Brain pericyte (primary cell): ENCODE data around the gene TAS2R20.
A peak's percentile ranks its signal among the peaks of the same experiment; 100 is the strongest.
"Not testable (repeated sequence)": the region's sequence is repeated elsewhere in the genome, so short reads cannot be mapped to it uniquely, and the experiment has no call there.

ENCODE experiments used
- DNase-seq: peaks from one replicate; pipeline ENCODE4 v3.0.0-alpha.2; 2012; ENCODE audit warnings: low read depth, low spot score

The TAS2R20 gene, protein sequence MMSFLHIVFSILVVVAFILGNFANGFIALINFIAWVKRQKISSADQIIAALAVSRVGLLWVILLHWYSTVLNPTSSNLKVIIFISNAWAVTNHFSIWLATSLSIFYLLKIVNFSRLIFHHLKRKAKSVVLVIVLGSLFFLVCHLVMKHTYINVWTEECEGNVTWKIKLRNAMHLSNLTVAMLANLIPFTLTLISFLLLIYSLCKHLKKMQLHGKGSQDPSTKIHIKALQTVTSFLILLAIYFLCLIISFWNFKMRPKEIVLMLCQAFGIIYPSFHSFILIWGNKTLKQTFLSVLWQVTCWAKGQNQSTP

DNA sequence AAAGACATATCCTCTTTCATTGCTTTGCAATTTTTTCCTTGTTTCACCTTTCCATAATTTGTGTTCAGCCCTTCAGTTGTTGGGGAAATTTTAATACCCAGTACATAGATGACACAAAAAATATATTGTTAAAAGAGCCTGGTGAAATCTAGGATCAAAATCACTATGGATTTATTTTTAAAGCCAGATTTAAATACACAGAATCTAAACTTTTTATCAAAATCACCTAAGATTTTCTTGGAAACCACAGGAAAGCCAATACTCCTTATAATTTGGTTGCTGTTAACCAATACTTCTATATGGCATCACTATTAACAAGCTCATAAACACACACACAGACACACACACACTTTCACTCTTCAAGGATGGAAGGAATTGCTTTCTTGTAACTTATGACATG lies at the start of gene TAS2R20:
TAS2R20 (minus strand) TSS at position 101 of the 400 bp plus-strand sequence. CDS start 429 bp downstream, outside the sequence.
- DNase-seq: no peak

DNA sequence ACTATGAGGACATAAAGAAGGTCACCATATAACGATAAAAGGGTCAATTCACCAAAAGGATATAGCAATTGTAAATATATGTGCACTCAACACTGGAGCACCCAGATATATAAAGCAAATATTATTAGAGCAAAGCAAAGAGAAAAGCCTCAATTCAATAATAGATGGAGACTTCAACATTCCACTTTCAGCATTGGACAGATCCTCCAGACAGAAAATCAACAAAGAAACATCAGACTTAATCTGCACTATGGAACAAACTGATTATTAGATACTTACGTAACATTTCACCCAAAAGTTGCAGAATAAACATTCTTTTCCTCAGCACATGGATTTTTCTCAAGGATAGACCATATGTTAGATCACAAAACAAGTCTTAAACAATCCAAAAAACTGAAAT lies 43.3 kb upstream of the TAS2R20 start:
- not testable (repeated sequence) for DNase-seq

DNA sequence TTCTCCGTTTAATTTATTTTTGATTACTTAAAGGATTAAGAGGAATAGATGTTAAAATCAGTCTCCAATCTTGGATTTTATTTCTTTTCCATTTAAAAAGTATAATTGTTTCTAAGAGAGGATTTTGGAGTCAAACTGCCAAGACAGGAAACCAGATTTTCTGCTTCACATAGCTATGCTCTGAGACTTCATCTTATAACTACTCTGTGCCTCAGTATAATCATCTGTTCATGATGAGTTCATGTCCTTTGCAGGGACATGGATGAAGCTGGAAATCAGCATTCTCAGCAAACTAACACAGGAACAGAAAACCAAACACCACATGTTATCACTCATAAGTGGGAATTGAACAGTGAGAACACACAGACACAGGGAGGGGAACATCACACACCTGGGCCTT lies 42.1 kb upstream of the TAS2R20 start:
- no peak for DNase-seq

- no peak for DNase-seq
Observed at GRCh38 chr12:11039171-11039570, 41.1 kb upstream of the TAS2R20 start.

DNA sequence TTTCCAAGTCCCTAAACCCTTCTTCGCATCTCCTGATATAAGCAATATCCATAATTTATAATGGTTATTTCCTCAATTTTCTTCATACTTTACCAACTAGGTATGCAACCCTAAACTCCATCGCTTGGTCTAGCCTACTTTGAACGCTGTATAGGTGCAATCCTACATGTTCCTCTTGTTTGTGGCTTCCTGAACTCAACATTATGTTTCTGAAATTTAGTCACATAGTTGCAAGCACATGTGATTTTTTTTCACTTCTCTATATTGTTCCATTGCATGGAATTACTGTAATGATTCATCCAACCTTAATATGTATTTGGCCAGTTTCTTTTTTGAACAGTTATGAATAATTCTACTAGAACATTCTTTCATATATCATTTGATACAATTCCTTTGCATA lies 35.9 kb upstream of the TAS2R20 start:
- DNase-seq: not testable (repeated sequence)

GRCh38 chr12:11031307-11031706 lies 33.2 kb upstream of the TAS2R20 start, which contains the start of gene TAS2R31:
Gene TAS2R31, minus strand, starts transcription at chr12:11031407. Its CDS starts 72 bp downstream, at chr12:11031335.
- DNase-seq: no peak

GRCh38 chr12:11026118-11026517 lies 28.0 kb upstream of the TAS2R20 start:
- DNase-seq: no peak

GRCh38 chr12:11023387-11023786 lies 25.3 kb upstream of the TAS2R20 start:
- no peak for DNase-seq

DNA sequence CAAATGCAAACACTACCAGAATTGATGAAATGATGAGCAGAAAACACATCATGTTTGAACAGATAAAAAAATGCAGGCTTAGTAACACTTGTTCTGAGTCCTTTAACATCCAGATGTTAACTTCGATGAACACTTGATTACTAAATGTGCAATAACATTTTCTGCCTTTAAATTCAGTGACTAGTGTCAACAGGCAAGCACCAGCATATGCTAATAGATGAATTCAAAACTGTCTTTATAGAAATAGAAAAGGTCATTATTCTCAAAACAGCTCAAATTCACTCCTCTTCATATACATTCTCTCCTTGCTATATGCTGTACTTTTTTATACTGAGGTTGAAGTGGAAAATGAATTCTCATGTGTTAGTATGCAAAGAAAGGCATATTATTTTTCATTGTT lies 24.4 kb upstream of the TAS2R20 start, which contains the start of gene TAS2R19:
TAS2R19 (minus strand) TSS at position 101 of the 400 bp plus-strand sequence; CDS start at position 52, 49 bp downstream.
- no peak for DNase-seq

DNA sequence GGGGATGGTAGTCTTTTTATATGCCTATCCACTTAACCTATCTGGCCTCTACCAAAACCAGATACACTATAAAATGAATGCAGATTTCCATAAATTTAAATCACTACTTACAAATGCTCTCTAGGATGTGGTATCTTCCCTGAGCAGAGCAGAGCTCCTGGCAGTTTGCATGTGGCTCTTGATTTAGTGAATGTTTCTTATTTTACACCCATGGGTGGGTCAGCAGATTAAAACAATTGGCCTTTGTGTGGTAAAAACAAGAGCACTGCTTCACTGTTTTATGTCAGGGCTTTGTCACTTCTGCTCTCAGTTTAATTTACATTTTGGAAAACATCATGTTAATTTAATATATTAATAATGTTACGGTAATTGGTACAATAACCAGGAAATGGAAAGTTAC lies 18.8 kb upstream of the TAS2R20 start:
- no peak for DNase-seq

DNA sequence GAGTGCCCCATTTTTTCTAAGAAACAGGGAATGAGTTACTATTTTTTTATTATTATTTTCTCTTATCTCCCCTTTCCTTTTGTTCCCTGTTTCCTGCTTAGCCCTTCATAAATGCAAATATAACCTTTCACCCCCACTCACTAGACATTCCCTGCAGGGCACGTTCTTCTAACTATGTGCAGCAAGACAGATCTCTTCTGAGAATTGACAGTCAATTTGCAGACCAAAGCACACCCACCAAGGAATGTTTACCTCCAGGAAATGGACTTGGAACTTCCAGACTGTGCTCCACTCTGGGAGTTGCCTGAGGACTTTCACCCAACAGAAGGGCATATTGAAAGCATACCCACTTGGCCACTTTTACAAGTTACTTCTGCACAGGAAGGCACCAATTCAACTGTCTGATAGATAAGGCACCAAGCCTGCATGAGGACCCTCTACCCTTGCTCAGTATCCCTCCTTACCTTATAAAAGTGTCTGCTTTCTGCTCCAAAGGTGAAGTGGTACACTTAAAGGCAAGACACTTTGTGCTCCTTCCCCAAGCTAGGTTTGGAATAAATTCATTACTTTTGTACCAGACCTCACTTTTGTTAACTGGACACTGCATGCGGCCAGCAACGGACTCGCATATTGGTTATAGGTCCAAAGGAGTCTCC lies 17.8 kb upstream of the TAS2R20 start:
- no peak for DNase-seq

GRCh38 chr12:11014234-11014633 lies 16.1 kb upstream of the TAS2R20 start:
- no peak for DNase-seq

- DNase-seq: no peak
Observed at GRCh38 chr12:11007608-11008007, 9.5 kb upstream of the TAS2R20 start.

DNA sequence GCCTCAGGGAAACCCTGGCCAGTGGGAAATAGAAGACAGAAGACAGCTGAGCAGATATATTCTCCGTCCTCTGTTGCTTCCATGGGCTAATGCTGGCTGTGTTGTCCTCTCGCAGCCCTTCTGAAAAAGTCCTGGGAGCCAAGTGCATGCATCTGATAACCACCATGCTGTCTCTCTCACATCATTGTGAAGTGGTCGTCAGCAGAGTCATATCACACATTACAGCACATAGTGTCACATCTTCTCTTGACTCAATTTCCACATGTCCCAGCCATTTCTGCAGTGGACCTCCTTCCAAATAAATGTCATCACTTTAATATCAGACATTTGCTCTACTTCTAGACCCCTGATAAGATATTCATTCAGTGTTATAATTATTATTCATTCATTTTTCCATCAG lies 3.8 kb downstream of the TAS2R20 start:
- no peak for DNase-seq

DNA sequence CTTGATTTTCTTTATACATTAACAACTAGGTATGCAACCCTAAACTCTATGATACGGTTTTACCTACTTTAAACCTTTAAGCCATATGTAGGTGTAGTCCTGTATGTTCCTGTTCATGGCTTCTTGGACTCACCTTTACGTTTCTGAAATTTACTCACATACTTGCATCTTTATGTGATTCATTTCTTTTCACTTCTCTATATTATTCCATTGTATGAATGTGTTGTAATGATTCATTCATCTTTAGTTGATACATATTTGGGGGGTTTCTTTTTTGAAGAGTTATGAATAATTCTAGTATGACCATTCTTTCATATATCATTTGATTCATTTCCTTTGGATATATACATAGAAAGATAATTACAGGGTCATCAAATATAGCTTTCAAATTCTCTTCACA lies 9.0 kb downstream of the TAS2R20 start:
- DNase-seq: no peak

- no peak for DNase-seq
Observed at GRCh38 chr12:10986812-10987211, 11.3 kb downstream of the TAS2R20 start, which contains the start of gene TAS2R50. Gene TAS2R50, minus strand, starts transcription at chr12:10986912. Its CDS starts 52 bp downstream, at chr12:10986860.

DNA sequence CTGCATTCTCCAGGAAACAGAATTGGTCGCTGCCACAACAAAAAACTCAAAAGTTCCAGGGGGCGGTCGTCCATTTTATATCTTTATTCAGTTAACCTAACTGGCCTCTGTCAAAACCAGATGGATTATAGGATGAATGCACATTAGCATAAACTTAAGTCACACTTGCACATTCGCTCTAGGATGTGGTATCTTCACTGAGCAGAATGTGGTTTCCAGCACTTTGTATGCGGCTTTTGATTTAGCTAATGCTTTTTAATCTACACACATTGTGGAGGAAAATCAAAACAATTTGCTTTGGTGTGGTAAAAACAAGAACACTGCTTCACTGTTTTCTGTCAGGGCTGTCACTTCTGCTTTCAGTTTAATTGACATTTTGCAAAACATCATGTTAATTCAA lies 15.9 kb downstream of the TAS2R20 start:
- DNase-seq: no peak

GRCh38 chr12:10974965-10975364 lies 23.1 kb downstream of the TAS2R20 start:
- DNase-seq: no peak

DNA sequence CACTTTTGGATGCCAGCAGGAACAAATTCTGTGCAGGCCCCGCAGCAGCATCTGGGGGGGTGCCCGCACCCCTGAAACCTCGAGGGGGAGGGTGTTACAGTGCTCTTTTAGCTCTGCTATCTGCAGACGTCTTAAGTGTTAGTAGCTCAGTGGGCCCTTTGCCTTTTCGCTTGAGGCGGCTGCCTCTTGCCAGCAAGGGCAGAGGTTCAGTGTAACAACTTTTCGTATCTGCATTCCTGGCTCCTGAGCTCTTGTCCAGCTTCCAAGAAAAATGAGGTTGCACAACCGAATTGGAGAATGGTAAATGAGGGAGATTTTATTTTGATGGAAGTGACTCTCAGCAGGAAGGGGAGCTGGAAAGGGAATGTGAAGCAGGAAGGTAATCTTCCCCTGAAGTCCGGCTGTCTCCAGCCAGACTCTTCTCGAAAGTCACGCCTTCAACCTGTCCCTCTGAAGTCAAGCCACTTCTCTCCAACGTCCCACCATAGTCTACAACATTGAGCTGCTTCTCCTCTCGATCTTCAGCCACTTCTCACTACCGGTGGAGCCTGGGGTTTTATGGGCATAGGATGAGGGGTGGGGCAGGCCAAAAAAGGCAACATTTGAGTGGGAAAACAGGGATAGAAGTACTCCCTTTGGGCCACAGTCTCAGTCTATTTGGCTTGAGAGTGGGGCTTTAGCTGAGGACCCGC lies 29.2 kb downstream of the TAS2R20 start:
- peak; percentile 33 for DNase-seq

DNA sequence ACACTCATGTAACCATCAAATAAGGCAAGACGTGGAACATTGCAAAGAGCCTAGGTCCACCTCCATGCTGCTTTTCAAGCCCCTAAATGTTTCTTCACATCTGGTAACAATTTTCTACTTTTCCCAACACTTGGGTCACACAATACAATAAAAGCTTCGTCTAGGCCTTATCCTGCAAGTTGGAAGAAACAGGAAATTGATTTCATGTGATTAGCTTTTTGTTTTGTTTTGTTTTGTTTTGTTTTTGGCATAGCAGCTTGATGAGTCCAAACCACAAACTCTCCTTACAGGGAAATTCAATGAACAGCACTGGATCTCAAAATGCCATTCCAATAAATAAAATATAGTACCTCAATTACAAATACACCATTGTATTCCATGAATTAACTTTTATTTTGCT lies 30.7 kb downstream of the TAS2R20 start:
- peak; percentile 61 for DNase-seq

- DNase-seq: no peak
Observed at GRCh38 chr12:10966314-10966713, 31.8 kb downstream of the TAS2R20 start.

DNA sequence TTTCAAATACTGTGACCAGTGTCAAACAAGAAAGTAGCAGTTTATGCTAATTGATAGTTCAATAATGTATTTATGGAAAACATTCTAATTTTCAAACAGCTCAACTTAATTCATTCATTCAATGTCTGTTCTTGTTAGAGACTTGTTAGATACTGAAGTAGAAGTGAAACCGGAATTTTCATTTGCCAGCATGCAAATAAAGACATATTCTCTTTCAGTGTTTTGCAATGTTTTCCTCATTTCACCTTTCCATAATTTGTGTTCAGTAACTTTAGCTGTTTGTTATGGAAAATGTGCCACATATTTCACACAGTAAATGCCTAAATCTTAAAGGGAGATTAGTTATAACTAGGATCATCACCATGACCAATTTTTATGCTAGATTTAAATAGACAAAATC lies 32.6 kb downstream of the TAS2R20 start:
- no peak for DNase-seq
